CD4-positive, alpha-beta T cell treated with Interferon gamma for 1 hour (primary cell): ENCODE data around the gene SNAP47.

ENCODE experiments used
- DNase-seq: peaks from one replicate; pipeline ENCODE4 v3.0.0-alpha.2; 2020

SNAP47 gene

DNA sequence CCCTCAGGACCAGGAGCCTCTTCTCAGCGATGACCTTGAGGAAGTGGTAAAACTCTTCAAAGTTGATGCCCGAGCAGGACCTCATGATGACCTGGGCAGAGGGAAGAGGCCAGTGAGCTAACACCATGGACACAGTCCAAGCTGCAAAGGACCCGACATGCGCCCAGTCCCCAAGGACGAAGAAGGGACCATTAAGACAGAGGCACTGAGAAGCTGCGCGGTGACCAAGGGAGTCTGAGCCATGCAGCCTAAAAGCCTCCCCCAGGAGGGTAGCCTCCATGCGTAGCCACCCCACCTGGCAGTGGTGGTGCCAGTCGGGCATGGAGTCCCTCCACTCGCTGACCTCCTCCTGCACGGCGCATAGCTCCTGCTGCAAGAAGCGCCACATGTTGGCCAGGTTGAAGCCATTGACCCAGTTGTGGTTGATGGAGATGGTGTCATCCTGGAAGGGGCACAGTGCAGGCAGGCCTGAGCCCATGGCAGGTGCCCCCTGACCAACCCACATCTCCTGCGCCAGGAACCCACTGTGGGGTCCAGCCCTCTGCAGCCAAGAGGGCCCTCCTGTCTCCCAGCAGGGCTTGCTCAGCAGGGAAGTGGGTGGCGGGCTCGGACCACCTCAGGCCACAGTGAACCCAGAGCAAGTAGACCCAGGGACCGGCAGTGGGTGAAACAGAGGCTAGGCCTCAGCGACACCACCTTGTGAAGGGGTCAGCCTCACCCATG, 2.5 kb upstream of the SNAP47 start:
- DNase-seq = no peak

DNA sequence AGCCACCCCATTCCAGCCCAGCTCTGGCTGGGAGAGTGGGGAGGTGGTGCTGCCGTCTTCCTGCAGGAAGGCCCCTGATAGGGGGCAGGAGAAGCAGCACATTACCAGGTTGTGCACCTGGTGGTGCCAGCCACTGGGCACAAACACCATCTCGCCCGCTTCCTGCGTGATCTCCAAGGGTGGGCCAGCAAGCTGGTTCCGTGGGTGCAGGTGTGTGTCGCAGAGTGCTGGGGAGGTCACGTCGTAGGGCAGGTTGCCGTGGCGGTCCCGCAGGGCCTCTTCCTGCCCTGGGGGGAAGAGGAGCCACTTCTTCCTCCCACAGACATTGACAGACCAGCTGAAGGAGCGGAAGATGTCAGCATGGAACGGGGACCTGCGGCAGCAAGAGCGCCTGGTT, 1.9 kb upstream of the SNAP47 start:
- no peak for DNase-seq

DNA sequence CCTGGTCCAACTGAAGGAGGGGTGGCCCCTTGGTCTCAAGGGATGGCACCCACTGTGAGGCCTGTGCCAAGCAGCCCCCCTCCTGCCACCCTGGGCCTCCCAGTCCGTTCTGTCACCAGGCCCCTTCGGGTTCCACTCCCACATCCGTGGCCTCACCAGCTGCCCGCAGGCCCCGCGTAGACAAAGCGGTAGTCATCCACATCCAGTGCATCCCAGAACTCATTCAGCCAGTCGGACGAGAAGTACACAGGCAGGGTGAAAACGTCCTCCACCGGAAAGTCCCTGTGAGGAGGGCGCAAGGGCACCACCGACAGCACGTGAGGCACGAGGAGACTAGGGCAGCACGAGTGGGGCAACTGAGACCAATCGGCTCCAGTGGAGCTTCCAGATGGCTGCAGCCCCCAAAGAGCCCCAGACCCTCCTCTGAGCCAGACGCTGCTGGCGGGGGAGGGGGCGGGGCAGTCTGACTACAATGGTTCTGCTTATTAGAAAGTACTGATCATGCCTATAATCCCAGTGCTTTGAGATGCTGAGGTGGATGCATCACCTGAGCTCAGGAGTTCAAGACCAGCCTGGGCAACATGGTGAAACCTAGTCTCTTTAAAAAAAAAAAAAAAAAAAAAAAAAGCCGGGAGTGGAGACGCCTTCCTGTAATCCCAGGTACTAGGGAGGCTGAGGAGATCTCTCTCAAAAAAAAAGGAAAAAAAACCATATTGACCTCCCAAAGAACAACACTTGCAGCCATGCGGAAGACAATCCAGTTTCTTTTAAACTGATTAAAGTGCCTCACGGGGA, 1.3 kb upstream of the SNAP47 start:
- DNase-seq = no peak

- DNase-seq = no peak
Measured at GRCh38 chr1:227734546-227734855, 734 bp upstream of the SNAP47 start.

GRCh38 chr1:227735539-227736285, 477 bp downstream of the SNAP47 start:
- DNase-seq = no peak

- no peak for DNase-seq
Measured at GRCh38 chr1:227736814-227737432, 1.7 kb downstream of the SNAP47 start.

DNA sequence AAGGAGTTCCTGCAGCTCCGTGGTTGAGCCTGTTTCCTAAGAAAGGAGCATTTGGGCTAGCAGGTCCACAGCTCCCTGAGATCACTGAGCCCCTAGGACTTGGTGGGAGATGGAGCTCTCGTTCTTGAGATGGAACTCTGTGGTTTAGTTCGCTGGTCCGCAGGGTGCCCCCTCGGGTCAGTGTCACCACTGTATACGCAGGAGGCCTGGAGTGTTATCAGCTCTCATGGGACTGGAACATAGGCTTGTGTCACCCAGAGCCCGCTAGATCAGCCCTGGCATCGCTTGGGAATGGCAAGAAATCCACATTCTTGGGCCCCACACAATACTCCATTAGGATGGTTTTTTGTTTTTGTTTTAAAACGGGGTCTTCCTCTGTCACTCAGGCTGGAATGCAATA, 3.6 kb downstream of the SNAP47 start:
- DNase-seq = no peak

DNA sequence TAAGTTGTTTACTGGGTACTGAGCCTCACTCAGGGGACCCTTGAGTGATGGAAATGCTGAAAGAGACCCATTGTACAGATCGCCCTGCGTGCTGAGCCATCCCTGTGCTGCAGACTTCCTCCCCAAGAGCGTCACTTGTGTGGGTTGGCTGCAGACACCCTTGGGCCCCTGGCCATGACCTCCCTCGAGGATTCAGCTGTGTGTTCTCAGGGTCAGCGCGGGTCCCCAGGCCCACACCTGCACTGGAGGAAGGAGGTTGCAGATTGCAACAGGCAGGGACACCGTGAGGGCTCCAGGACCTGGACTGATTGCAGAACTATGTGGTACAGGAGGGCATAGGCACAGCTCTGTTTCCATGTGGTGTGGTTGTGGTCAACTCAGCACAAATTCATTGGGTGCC, 4.4 kb downstream of the SNAP47 start:
- no peak for DNase-seq

- no peak for DNase-seq
Measured at GRCh38 chr1:227740401-227740960, 5.2 kb downstream of the SNAP47 start.

DNA sequence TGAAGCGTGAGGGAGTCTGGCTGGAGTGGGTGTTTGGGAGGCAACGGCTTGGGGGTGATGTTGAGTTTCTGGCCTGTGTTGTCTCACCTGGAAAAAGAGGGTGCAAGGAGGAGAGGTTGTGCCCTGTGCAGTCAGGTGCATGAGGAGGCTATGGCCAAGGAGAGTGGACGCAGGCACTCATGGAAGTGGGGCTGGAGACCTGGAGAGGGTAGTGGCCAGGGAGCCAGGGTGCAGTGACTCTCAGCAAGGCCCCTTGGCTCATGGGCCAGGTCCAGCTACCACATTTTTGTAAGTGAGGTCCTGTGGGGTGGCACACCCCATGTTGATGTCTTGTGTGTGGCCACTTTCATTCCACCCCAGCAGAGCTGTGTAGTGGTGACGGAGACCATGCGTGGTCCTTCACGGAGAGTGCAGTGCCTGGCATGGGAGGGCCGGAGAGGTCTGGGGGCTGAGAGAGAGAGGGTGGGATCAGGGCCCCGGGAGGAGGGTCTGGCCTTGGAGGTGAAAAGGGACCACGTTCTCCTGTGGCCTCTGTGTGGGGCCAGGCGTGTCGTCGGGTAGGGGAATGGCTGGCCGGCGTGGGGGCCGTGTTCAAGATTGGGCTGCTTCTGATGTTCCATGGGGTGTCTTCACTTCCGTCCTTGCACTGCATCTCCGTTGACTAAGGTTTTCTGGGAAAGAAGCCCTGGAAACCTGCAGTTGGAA, 6.1 kb downstream of the SNAP47 start:
- no peak for DNase-seq

GRCh38 chr1:227742738-227743715, 7.8 kb downstream of the SNAP47 start:
- DNase-seq = no peak

GRCh38 chr1:227744668-227745067, 9.4 kb downstream of the SNAP47 start:
- no peak for DNase-seq

GRCh38 chr1:227745568-227746265, 10.5 kb downstream of the SNAP47 start:
- DNase-seq = no peak

GRCh38 chr1:227746676-227747075, 11.4 kb downstream of the SNAP47 start:
- no peak for DNase-seq

DNA sequence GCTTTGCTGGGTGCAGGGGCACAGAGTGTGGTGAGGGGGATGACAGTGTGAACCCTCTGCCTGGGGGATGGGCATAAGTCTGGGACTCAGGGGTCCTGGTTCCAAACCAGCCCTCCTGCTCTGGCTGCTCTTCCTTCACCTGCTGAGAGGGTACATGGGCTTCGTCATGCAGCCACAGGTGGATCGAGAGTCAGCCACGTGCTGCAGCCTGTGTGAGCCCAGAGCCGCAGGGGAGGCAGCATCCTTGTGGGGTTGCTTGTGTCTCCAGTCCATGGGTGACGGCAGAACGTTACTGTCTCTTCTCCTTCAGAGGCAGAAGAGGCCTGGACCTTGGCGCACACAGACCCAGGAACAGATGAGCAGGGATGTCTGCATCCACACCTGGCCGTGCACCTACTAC, 12.1 kb downstream of the SNAP47 start:
- DNase-seq = no peak

DNA sequence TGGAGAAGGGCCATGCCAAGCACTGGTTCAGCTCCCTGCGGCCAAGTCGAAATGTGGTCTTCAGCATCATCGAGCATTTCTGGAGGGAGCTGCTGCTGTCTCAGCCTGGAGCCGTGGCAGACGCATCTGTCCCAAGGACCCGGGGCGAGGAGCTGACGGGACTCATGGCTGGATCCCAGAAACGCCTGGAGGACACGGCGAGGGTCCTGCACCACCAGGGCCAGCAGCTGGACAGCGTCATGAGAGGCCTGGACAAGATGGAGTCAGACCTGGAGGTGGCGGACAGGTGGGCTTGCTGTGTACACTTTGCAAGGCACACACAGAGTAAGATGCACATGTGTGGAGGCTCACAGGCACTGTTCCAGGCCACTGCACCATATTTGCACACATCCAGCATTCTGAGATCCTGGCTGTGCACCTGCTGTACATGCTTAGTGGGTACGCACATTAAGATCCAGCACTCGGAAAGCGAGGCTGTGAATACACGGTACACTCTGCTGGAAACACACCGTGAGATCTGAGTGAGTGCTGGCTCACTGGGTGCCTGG, 12.8 kb downstream of the SNAP47 start:
- DNase-seq = no peak

DNA sequence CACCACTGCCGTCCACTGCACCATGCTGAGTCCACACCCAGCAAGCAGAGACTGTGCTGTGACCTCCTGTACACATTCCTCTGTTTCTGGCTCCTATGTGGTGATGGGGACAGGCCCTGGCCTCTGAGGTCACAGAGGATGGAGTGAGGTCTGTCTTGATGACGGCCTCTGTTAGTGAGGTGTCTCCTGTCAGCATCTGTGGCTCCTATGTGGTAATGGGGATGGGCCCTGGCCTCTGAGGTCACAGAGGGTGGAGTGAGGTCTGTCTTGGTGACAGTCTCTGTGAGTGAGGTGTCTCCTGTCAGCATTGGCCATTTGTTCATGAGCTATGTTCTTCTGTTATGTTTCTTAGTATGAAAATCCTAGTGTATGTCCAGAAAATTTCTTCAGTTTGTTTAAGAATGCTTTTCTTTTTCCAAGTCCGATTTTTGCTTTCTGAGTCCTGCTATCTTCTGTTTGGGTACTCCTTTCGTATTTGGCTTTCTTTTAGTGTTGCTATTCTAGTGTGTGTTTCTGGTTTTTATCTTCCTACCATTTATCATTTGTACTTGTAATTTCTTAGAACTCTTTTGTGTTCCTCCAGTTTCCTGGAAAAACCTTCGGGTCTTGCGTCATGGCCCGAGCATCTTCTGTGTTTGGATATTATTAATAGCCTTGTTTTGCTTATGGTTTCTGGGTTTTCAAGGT, 13.4 kb downstream of the SNAP47 start:
- no peak for DNase-seq

- no peak for DNase-seq
Measured at GRCh38 chr1:227749225-227749624, 14.0 kb downstream of the SNAP47 start.

GRCh38 chr1:227749916-227750710, 14.9 kb downstream of the SNAP47 start:
- DNase-seq = no peak
